Activated CD8-positive, alpha-beta memory T cell treated with anti-CD3 and anti-CD28 coated beads for 36 hours (primary cell): Measurements from ENCODE around the gene CGB7. TPM values are rescaled to one million over a fixed set of nuclear protein-coding genes. Genes with fewer than 3 reads are reported as not detected.
"Not testable (repeated sequence)": the region's sequence is repeated elsewhere in the genome, so short reads cannot be mapped to it uniquely, and the experiment has no call there.

ENCODE experiments used
- CTCF ChIA-PET: fragments of 350-600 bp; sonication (Branson Sonifier 250); formaldehyde crosslinking; loops from one replicate; lab custom pipeline; 2021; ENCODE audit warnings: antibody characterized with exemption; lab: Charles Lee
- POLR2A ChIA-PET: fragments of 350-600 bp; sonication (Branson Sonifier 250); formaldehyde crosslinking; loops from one replicate; lab custom pipeline; 2021; ENCODE audit warnings: antibody characterized with exemption; lab: Charles Lee
- total RNA-seq, 2 experiments: library from RNA; stranded (reverse); gene quantifications; one replicate each; pipeline ENCODE4 v1.2.3, GENCODE V29; 2021

Gene CGB7
- total RNA-seq, 2 experiments from 2014 or later: not detected

GRCh38 chr19:49084206-49085019 is 26.9 kb upstream of the CGB7 start:
- POLR2A ChIA-PET: interaction anchor here (0.7 kb wide), 2 partner anchors 29 to 89 kb away, joined by 4 to 9 read pairs; no protein-coding TSS in a partner anchor
- CTCF ChIA-PET: no interaction called here

GRCh38 chr19:49081273-49081672 is 23.7 kb upstream of the CGB7 start:
- POLR2A ChIA-PET: no interaction called here
- CTCF ChIA-PET: no interaction called here

- POLR2A ChIA-PET: no interaction called here
- CTCF ChIA-PET: interaction anchor here (1.2 kb wide), 1 partner anchor 17 kb away, joined by 4 read pairs; no protein-coding TSS in a partner anchor
Measured at GRCh38 chr19:49080392-49080791, 22.8 kb upstream of the CGB7 start.

GRCh38 chr19:49074869-49075268 is 17.3 kb upstream of the CGB7 start:
- POLR2A ChIA-PET: not testable (repeated sequence)
- CTCF ChIA-PET: interaction anchor here (1.0 kb wide), 1 partner anchor 123 kb away, joined by 4 read pairs; no protein-coding TSS in a partner anchor

GRCh38 chr19:49073514-49074378 is 16.2 kb upstream of the CGB7 start:
- ChIA-PET POLR2A (no interaction called here), CTCF (interaction anchor here (0.7 to 1.6 kb wide), 5 partner anchors 18 to 156 kb away, joined by 3 to 4 read pairs (median 3); no protein-coding TSS in a partner anchor)

GRCh38 chr19:49071860-49072547 is 14.5 kb upstream of the CGB7 start:
- CTCF ChIA-PET: no interaction called here
- POLR2A ChIA-PET: no interaction called here

GRCh38 chr19:49070416-49070815 is 12.9 kb upstream of the CGB7 start:
- CTCF ChIA-PET: interaction anchor here (0.7 to 2.1 kb wide), 3 partner anchors 25 to 128 kb away, joined by 3 to 5 read pairs (median 4); partner anchors contain the start of gene RUVBL2
- POLR2A ChIA-PET: no interaction called here

GRCh38 chr19:49069026-49069425 is 11.5 kb upstream of the CGB7 start:
- ChIA-PET CTCF (interaction anchor here (2.1 kb wide), 1 partner anchor 130 kb away, joined by 5 read pairs; no protein-coding TSS in a partner anchor), POLR2A (no interaction called here)

- ChIA-PET POLR2A (no interaction called here), CTCF (no interaction called here)
Measured at GRCh38 chr19:49067554-49067953, 10.0 kb upstream of the CGB7 start.

GRCh38 chr19:49065905-49066512 is 8.5 kb upstream of the CGB7 start:
- POLR2A ChIA-PET: no interaction called here
- CTCF ChIA-PET: no interaction called here

- CTCF ChIA-PET: no interaction called here
- POLR2A ChIA-PET: no interaction called here
Measured at GRCh38 chr19:49064768-49065611, 7.4 kb upstream of the CGB7 start, which contains the start of gene NTF4. Gene NTF4 (minus strand): TSS chr19:49064818. CDS start chr19:49061997, 2,821 bp downstream.

- CTCF ChIA-PET: no interaction called here
- POLR2A ChIA-PET: no interaction called here
Measured at GRCh38 chr19:49064029-49064629, 6.6 kb upstream of the CGB7 start.

- CTCF ChIA-PET: no interaction called here
- POLR2A ChIA-PET: no interaction called here
Measured at GRCh38 chr19:49061445-49061844, 3.9 kb upstream of the CGB7 start.

- CTCF ChIA-PET: interaction anchor here (1.1 kb wide), 1 partner anchor 88 kb away, joined by 3 read pairs; no protein-coding TSS in a partner anchor
- POLR2A ChIA-PET: no interaction called here
Measured at GRCh38 chr19:49061000-49061399, 3.5 kb upstream of the CGB7 start.

- CTCF ChIA-PET: interaction anchor here (0.6 kb wide), 1 partner anchor 169 kb away, joined by 5 read pairs; no protein-coding TSS in a partner anchor
- POLR2A ChIA-PET: no interaction called here
Measured at GRCh38 chr19:49059053-49059452, 1.5 kb upstream of the CGB7 start.

- POLR2A ChIA-PET: no interaction called here
- CTCF ChIA-PET: interaction anchor here (1.2 kb wide), 1 partner anchor 65 kb away, joined by 3 read pairs; the partner anchor contains the start of gene RUVBL2
Measured at GRCh38 chr19:49058562-49058961, 1.0 kb upstream of the CGB7 start.
